Measurements from ENCODE around the gene LPIN1. TPM values are rescaled to one million over a fixed set of nuclear protein-coding genes. Genes with fewer than 3 reads are reported as not detected.
A peak's percentile ranks its signal among the peaks of the same experiment; 100 is the strongest.

The LPIN1 gene
- total and polyA plus RNA-seq, 2 of the 13 experiments (the other 11 are each of a cell fraction or from before 2014, with no cell fraction given): 9.7 to 19.4 TPM

DNA sequence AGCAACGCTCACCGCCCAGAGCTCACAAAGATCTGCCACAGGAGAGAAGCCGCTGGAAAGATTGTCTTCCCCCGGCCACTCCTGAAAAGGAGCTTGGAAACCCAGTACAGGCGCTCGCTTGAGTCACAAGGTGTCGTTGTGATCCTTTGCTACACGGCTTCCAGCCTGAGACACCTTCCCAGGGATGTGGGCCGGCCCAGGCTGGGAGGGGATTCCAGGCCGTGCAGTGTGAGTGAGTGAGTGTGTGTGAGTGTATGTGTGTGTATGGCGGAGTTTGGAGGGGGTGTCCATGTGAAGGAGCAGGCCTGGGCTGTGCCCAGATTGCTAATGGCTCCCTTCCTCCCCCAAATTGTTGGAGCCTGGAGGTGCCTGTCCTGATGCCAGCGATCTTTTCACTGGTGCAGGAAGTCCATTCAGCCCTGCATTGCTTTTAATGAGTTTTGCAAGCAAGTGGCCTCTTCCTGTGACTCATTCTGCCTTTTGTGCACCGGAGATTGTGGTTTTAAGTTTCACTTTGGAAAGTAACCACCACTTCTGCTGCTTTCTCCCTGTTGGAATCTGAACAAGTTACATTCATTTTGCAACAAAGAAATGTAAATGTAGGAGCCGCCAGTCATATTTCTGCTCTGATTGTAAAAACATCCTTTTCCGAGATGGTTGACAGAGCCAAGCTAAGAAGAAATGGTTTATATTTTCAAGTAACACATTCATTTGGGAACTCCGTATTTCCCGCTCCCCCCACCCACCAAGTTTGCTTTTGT lies 83.7 kb downstream of the LPIN1 start (continued):
- TF ChIP-seq, protein P1, sequence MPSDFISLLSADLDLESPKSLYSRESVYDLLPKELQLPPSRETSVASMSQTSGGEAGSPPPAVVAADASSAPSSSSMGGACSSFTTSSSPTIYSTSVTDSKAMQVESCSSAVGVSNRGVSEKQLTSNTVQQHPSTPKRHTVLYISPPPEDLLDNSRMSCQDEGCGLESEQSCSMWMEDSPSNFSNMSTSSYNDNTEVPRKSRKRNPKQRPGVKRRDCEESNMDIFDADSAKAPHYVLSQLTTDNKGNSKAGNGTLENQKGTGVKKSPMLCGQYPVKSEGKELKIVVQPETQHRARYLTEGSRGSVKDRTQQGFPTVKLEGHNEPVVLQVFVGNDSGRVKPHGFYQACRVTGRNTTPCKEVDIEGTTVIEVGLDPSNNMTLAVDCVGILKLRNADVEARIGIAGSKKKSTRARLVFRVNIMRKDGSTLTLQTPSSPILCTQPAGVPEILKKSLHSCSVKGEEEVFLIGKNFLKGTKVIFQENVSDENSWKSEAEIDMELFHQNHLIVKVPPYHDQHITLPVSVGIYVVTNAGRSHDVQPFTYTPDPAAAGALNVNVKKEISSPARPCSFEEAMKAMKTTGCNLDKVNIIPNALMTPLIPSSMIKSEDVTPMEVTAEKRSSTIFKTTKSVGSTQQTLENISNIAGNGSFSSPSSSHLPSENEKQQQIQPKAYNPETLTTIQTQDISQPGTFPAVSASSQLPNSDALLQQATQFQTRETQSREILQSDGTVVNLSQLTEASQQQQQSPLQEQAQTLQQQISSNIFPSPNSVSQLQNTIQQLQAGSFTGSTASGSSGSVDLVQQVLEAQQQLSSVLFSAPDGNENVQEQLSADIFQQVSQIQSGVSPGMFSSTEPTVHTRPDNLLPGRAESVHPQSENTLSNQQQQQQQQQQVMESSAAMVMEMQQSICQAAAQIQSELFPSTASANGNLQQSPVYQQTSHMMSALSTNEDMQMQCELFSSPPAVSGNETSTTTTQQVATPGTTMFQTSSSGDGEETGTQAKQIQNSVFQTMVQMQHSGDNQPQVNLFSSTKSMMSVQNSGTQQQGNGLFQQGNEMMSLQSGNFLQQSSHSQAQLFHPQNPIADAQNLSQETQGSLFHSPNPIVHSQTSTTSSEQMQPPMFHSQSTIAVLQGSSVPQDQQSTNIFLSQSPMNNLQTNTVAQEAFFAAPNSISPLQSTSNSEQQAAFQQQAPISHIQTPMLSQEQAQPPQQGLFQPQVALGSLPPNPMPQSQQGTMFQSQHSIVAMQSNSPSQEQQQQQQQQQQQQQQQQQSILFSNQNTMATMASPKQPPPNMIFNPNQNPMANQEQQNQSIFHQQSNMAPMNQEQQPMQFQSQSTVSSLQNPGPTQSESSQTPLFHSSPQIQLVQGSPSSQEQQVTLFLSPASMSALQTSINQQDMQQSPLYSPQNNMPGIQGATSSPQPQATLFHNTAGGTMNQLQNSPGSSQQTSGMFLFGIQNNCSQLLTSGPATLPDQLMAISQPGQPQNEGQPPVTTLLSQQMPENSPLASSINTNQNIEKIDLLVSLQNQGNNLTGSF (CRISPR knock-in tag; IDR thresholded peaks at IDR 0.05): 0 out of 2 replicates have a peak, but pooled peaks have one; percentile 17
- TF ChIP-seq ZNF329 (CRISPR knock-in tag; IDR thresholded peaks at IDR 0.05; ENCODE audit: low read depth) (peak; percentile 86; the same call in 1 of the 2 replicates), IRF2 (CRISPR knock-in tag; IDR thresholded peaks at IDR 0.05) (peak; percentile 98), ZBTB7B (CRISPR knock-in tag; IDR thresholded peaks at IDR 0.05) (0 out of 2 replicates have a peak, but pooled peaks have one; percentile 34), JDP2 (CRISPR knock-in tag; IDR thresholded peaks at IDR 0.05; ENCODE audit: borderline replicate concordance) (no peak), ZNF143 (CRISPR knock-in tag; IDR thresholded peaks at IDR 0.05) (no peak), NFRKB (IDR thresholded peaks at IDR 0.05) (no peak), GABPB1 (CRISPR knock-in tag; IDR thresholded peaks at IDR 0.05) (peak; percentile 57), TBX3 (IDR thresholded peaks at IDR 0.05; ENCODE audit: borderline replicate concordance) (no peak)
- TF ChIP-seq, protein P2, sequence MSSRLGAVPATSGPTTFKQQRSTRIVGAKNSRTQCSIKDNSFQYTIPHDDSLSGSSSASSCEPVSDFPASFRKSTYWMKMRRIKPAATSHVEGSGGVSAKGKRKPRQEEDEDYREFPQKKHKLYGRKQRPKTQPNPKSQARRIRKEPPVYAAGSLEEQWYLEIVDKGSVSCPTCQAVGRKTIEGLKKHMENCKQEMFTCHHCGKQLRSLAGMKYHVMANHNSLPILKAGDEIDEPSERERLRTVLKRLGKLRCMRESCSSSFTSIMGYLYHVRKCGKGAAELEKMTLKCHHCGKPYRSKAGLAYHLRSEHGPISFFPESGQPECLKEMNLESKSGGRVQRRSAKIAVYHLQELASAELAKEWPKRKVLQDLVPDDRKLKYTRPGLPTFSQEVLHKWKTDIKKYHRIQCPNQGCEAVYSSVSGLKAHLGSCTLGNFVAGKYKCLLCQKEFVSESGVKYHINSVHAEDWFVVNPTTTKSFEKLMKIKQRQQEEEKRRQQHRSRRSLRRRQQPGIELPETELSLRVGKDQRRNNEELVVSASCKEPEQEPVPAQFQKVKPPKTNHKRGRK (CRISPR knock-in tag; IDR thresholded peaks at IDR 0.05): 0 out of 2 replicates have a peak, but pooled peaks have one; percentile 52
- TF ChIP-seq, protein P3, sequence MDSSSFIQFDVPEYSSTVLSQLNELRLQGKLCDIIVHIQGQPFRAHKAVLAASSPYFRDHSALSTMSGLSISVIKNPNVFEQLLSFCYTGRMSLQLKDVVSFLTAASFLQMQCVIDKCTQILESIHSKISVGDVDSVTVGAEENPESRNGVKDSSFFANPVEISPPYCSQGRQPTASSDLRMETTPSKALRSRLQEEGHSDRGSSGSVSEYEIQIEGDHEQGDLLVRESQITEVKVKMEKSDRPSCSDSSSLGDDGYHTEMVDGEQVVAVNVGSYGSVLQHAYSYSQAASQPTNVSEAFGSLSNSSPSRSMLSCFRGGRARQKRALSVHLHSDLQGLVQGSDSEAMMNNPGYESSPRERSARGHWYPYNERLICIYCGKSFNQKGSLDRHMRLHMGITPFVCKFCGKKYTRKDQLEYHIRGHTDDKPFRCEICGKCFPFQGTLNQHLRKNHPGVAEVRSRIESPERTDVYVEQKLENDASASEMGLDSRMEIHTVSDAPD (CRISPR knock-in tag; IDR thresholded peaks at IDR 0.05): 0 out of 2 replicates have a peak, but pooled peaks have one; percentile 23
- TF ChIP-seq, protein P4, sequence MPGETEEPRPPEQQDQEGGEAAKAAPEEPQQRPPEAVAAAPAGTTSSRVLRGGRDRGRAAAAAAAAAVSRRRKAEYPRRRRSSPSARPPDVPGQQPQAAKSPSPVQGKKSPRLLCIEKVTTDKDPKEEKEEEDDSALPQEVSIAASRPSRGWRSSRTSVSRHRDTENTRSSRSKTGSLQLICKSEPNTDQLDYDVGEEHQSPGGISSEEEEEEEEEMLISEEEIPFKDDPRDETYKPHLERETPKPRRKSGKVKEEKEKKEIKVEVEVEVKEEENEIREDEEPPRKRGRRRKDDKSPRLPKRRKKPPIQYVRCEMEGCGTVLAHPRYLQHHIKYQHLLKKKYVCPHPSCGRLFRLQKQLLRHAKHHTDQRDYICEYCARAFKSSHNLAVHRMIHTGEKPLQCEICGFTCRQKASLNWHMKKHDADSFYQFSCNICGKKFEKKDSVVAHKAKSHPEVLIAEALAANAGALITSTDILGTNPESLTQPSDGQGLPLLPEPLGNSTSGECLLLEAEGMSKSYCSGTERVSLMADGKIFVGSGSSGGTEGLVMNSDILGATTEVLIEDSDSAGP (CRISPR knock-in tag; IDR thresholded peaks at IDR 0.05; ENCODE audit: borderline replicate concordance): peak; percentile 70; the same call in 1 of the 2 replicates
- TF ChIP-seq, protein P5, sequence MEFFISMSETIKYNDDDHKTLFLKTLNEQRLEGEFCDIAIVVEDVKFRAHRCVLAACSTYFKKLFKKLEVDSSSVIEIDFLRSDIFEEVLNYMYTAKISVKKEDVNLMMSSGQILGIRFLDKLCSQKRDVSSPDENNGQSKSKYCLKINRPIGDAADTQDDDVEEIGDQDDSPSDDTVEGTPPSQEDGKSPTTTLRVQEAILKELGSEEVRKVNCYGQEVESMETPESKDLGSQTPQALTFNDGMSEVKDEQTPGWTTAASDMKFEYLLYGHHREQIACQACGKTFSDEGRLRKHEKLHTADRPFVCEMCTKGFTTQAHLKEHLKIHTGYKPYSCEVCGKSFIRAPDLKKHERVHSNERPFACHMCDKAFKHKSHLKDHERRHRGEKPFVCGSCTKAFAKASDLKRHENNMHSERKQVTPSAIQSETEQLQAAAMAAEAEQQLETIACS (CRISPR knock-in tag; IDR thresholded peaks at IDR 0.05): no peak
- TF ChIP-seq, protein P6, sequence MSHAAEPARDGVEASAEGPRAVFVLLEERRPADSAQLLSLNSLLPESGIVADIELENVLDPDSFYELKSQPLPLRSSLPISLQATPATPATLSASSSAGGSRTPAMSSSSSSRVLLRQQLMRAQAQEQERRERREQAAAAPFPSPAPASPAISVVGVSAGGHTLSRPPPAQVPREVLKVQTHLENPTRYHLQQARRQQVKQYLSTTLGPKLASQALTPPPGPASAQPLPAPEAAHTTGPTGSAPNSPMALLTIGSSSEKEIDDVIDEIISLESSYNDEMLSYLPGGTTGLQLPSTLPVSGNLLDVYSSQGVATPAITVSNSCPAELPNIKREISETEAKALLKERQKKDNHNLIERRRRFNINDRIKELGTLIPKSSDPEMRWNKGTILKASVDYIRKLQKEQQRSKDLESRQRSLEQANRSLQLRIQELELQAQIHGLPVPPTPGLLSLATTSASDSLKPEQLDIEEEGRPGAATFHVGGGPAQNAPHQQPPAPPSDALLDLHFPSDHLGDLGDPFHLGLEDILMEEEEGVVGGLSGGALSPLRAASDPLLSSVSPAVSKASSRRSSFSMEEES (CRISPR knock-in tag; IDR thresholded peaks at IDR 0.05): peak; percentile 53
